ENCODE results near the gene EHMT1.
"Not testable (repeated sequence)": the region's sequence is repeated elsewhere in the genome, so short reads cannot be mapped to it uniquely, and the experiment has no call there.

Gene EHMT1

GRCh38 chr9:137771580-137771979 is 152.8 kb downstream of the EHMT1 start:
- H3K4me1 ChIP-seq (ENCODE audit: insufficient read depth, low read length) = no peaks in the 10 kb centered on the region
- H3K4me3 ChIP-seq (ENCODE audit: low read length) = no peak overlapping the region
- H3K36me3 ChIP-seq (ENCODE audit: insufficient read depth, low read length) = peaks cover 74% of the 10 kb centered on the region
- H3K9me3 ChIP-seq (ENCODE audit: insufficient read depth, low read depth, low read length) = peaks cover 8% of the 10 kb centered on the region; the same call in 1 of the 2 replicates
- WGBS = 93% methylated on average over 14 of the region's 14 CpGs
- H3K9ac ChIP-seq (ENCODE audit: low read depth, low read length) = no peak overlapping the region
- no peak overlapping the region for H3K27ac ChIP-seq (ENCODE audit: low read depth, low read length)
- no peaks in the 10 kb centered on the region for H3K27me3 ChIP-seq (ENCODE audit: insufficient read depth, low read length)

- Histone ChIP-seq H3K4me1 (ENCODE audit: insufficient read depth, low read length) (no peaks in the 10 kb centered on the region), H3K9me3 (ENCODE audit: insufficient read depth, low read depth, low read length) (peaks cover 8% of the 10 kb centered on the region; the same call in 1 of the 2 replicates)
- 87% methylated on average over 11 of the region's 12 CpGs for WGBS
These were observed 153.6 kb downstream of the EHMT1 start for GRCh38 chr9:137772281-137772873.

GRCh38 chr9:137774775-137775386 is 156.1 kb downstream of the EHMT1 start:
- WGBS = 95% methylated on average over 24 of the region's 24 CpGs
- no peaks in the 10 kb centered on the region for H3K27me3 ChIP-seq (ENCODE audit: insufficient read depth, low read length)

More at GRCh38 chr9:137772281-137772873, 153.6 kb downstream of the EHMT1 start:
- H3K4me3 ChIP-seq (ENCODE audit: low read length) = no peak overlapping the region
- no peaks in the 10 kb centered on the region for H3K27me3 ChIP-seq (ENCODE audit: insufficient read depth, low read length)
- no peak overlapping the region for H3K27ac ChIP-seq (ENCODE audit: low read depth, low read length)
- no peak overlapping the region for H3K9ac ChIP-seq (ENCODE audit: low read depth, low read length)
- peaks cover 74% of the 10 kb centered on the region for H3K36me3 ChIP-seq (ENCODE audit: insufficient read depth, low read length)

GRCh38 chr9:137776306-137776995 is 157.6 kb downstream of the EHMT1 start:
- H3K9ac ChIP-seq (ENCODE audit: low read depth, low read length) = no peak overlapping the region
- peaks cover 74% of the 10 kb centered on the region for H3K36me3 ChIP-seq (ENCODE audit: insufficient read depth, low read length)
- WGBS = 95% methylated on average over 22 of the region's 22 CpGs

More at GRCh38 chr9:137774775-137775386, 156.1 kb downstream of the EHMT1 start:
- no peak overlapping the region for H3K4me3 ChIP-seq (ENCODE audit: low read length)
- no peak overlapping the region for H3K27ac ChIP-seq (ENCODE audit: low read depth, low read length)
- H3K9me3 ChIP-seq (ENCODE audit: insufficient read depth, low read depth, low read length) = no peaks in the 10 kb centered on the region
- no peak overlapping the region for H3K9ac ChIP-seq (ENCODE audit: low read depth, low read length)
- H3K36me3 ChIP-seq (ENCODE audit: insufficient read depth, low read length) = peaks cover 79% of the 10 kb centered on the region
- no peaks in the 10 kb centered on the region for H3K4me1 ChIP-seq (ENCODE audit: insufficient read depth, low read length)

GRCh38 chr9:137777761-137778160 is 159.0 kb downstream of the EHMT1 start:
- 90% methylated on average over 20 of the region's 20 CpGs for WGBS
- Histone ChIP-seq H3K9me3 (ENCODE audit: insufficient read depth, low read depth, low read length) (no peaks in the 10 kb centered on the region), H3K4me1 (ENCODE audit: insufficient read depth, low read length) (no peaks in the 10 kb centered on the region), H3K36me3 (ENCODE audit: insufficient read depth, low read length) (peaks cover 83% of the 10 kb centered on the region), H3K4me3 (ENCODE audit: low read length) (no peak overlapping the region), H3K27me3 (ENCODE audit: insufficient read depth, low read length) (no peaks in the 10 kb centered on the region), H3K9ac (ENCODE audit: low read depth, low read length) (no peak overlapping the region), H3K27ac (ENCODE audit: low read depth, low read length) (no peak overlapping the region)

More at GRCh38 chr9:137776306-137776995, 157.6 kb downstream of the EHMT1 start:
- no peaks in the 10 kb centered on the region for H3K9me3 ChIP-seq (ENCODE audit: insufficient read depth, low read depth, low read length)
- H3K4me1 ChIP-seq (ENCODE audit: insufficient read depth, low read length) = no peaks in the 10 kb centered on the region
- no peaks in the 10 kb centered on the region for H3K27me3 ChIP-seq (ENCODE audit: insufficient read depth, low read length)
- H3K27ac ChIP-seq (ENCODE audit: low read depth, low read length) = no peak overlapping the region
- no peak overlapping the region for H3K4me3 ChIP-seq (ENCODE audit: low read length)

- 94% methylated on average over 11 of the region's 11 CpGs for WGBS
- no peaks in the 10 kb centered on the region for H3K27me3 ChIP-seq (ENCODE audit: insufficient read depth, low read length)
- H3K4me1 ChIP-seq (ENCODE audit: insufficient read depth, low read length) = no peaks in the 10 kb centered on the region
- peaks cover 83% of the 10 kb centered on the region for H3K36me3 ChIP-seq (ENCODE audit: insufficient read depth, low read length)
- no peaks in the 10 kb centered on the region for H3K9me3 ChIP-seq (ENCODE audit: insufficient read depth, low read depth, low read length)
- H3K27ac ChIP-seq (ENCODE audit: low read depth, low read length) = no peak overlapping the region
- no peak overlapping the region for H3K9ac ChIP-seq (ENCODE audit: low read depth, low read length)
- no peak overlapping the region for H3K4me3 ChIP-seq (ENCODE audit: low read length)
These were observed 159.5 kb downstream of the EHMT1 start for GRCh38 chr9:137778336-137778735.

GRCh38 chr9:137778914-137779313 is 160.1 kb downstream of the EHMT1 start:
- H3K27me3 ChIP-seq (ENCODE audit: insufficient read depth, low read length) = no peaks in the 10 kb centered on the region
- H3K4me1 ChIP-seq (ENCODE audit: insufficient read depth, low read length) = no peaks in the 10 kb centered on the region
- 96% methylated on average over 10 of the region's 10 CpGs for WGBS
- H3K27ac ChIP-seq (ENCODE audit: low read depth, low read length) = no peak overlapping the region
- H3K9ac ChIP-seq (ENCODE audit: low read depth, low read length) = no peak overlapping the region
- H3K9me3 ChIP-seq (ENCODE audit: insufficient read depth, low read depth, low read length) = no peaks in the 10 kb centered on the region
- peaks cover 84% of the 10 kb centered on the region for H3K36me3 ChIP-seq (ENCODE audit: insufficient read depth, low read length)
- no peak overlapping the region for H3K4me3 ChIP-seq (ENCODE audit: low read length)

- 93% methylated on average over 19 of the region's 19 CpGs for whole genome bisulfite sequencing
- H3K27ac ChIP-seq (ENCODE audit: low read depth, low read length) = not testable (repeated sequence)
These were observed 161.2 kb downstream of the EHMT1 start for GRCh38 chr9:137780031-137780430.

GRCh38 chr9:137781906-137782585 is 163.2 kb downstream of the EHMT1 start:
- Histone ChIP-seq H3K9me3 (ENCODE audit: insufficient read depth, low read depth, low read length) (no peaks in the 10 kb centered on the region), H3K4me1 (ENCODE audit: insufficient read depth, low read length) (peaks cover 14% of the 10 kb centered on the region)
- 97% methylated on average over 29 of the region's 29 CpGs for WGBS

More at GRCh38 chr9:137780031-137780430, 161.2 kb downstream of the EHMT1 start:
- H3K9ac ChIP-seq (ENCODE audit: low read depth, low read length); H3K4me3 ChIP-seq (ENCODE audit: low read length); H3K4me1 ChIP-seq (ENCODE audit: insufficient read depth, low read length); H3K9me3 ChIP-seq (ENCODE audit: insufficient read depth, low read depth, low read length); H3K27me3 ChIP-seq (ENCODE audit: insufficient read depth, low read length): not testable (repeated sequence)
- peaks cover 86% of the 10 kb centered on the region for H3K36me3 ChIP-seq (ENCODE audit: insufficient read depth, low read length)

GRCh38 chr9:137783521-137783920 is 164.7 kb downstream of the EHMT1 start:
- Histone ChIP-seq H3K36me3 (ENCODE audit: insufficient read depth, low read length) (peaks cover 56% of the 10 kb centered on the region), H3K9me3 (ENCODE audit: insufficient read depth, low read depth, low read length) (no peaks in the 10 kb centered on the region), H3K4me1 (ENCODE audit: insufficient read depth, low read length) (peaks cover 14% of the 10 kb centered on the region), H3K27ac (ENCODE audit: low read depth, low read length) (no peak overlapping the region), H3K9ac (ENCODE audit: low read depth, low read length) (no peak overlapping the region), H3K27me3 (ENCODE audit: insufficient read depth, low read length) (no peaks in the 10 kb centered on the region), H3K4me3 (ENCODE audit: low read length) (no peak overlapping the region)
- 98% methylated on average over 10 of the region's 12 CpGs for WGBS

More at GRCh38 chr9:137781906-137782585, 163.2 kb downstream of the EHMT1 start:
- no peak overlapping the region for H3K4me3 ChIP-seq (ENCODE audit: low read length)
- no peak overlapping the region for H3K27ac ChIP-seq (ENCODE audit: low read depth, low read length)
- H3K36me3 ChIP-seq (ENCODE audit: insufficient read depth, low read length) = peaks cover 69% of the 10 kb centered on the region
- no peaks in the 10 kb centered on the region for H3K27me3 ChIP-seq (ENCODE audit: insufficient read depth, low read length)
- H3K9ac ChIP-seq (ENCODE audit: low read depth, low read length) = no peak overlapping the region

- no peak overlapping the region for H3K9ac ChIP-seq (ENCODE audit: low read depth, low read length)
- no peaks in the 10 kb centered on the region for H3K9me3 ChIP-seq (ENCODE audit: insufficient read depth, low read depth, low read length)
- H3K27ac ChIP-seq (ENCODE audit: low read depth, low read length) = no peak overlapping the region
- peaks cover 51% of the 10 kb centered on the region for H3K36me3 ChIP-seq (ENCODE audit: insufficient read depth, low read length)
- H3K4me1 ChIP-seq (ENCODE audit: insufficient read depth, low read length) = peaks cover 14% of the 10 kb centered on the region
- WGBS = 85% methylated on average over 11 of the region's 12 CpGs
- H3K27me3 ChIP-seq (ENCODE audit: insufficient read depth, low read length) = no peaks in the 10 kb centered on the region
- no peak overlapping the region for H3K4me3 ChIP-seq (ENCODE audit: low read length)
These were observed 165.2 kb downstream of the EHMT1 start for GRCh38 chr9:137784046-137784445.
